Breast epithelium (tissue), 4 donors: ENCODE results near the gene CCDC66. TPM values are rescaled to one million over a fixed set of nuclear protein-coding genes. Genes with fewer than 3 reads are reported as not detected.
A peak's percentile ranks its signal among the peaks of the same experiment; 100 is the strongest.
"Not testable (repeated sequence)": the region's sequence is repeated elsewhere in the genome, so short reads cannot be mapped to it uniquely, and the experiment has no call there.

ENCODE experiments used
- DNase-seq, 2 donors: peaks; one replicate each; pipeline ENCODE4 v3.0.0-alpha.2; 2019; ENCODE audit warnings: low spot score in 2 of 2
- H3K27ac ChIP-seq, 2 donors: fragments of 200-600 bp; sonication (generic) in 1 of 2; one replicate each; pipeline ENCODE4 v1.5.1; 2016 to 2019; ENCODE audit warnings: mild to moderate bottlenecking in 1 of 2
- H3K27me3 ChIP-seq, 2 donors: fragments of 200-600 bp; sonication (generic) in 1 of 2; one replicate each; pipeline versions ENCODE4 v1.5.1 to v1.6.0; 2017 to 2019; ENCODE audit warnings: control low read depth in 1 of 2, mild to moderate bottlenecking in 1 of 2
- H3K36me3 ChIP-seq: fragments of 200-600 bp; one replicate; pipeline ENCODE4 v1.5.1; 2019
- H3K4me1 ChIP-seq, 2 donors: fragments of 200-600 bp; sonication (generic); one replicate each; pipeline ENCODE4 v1.5.1; 2016 to 2019; ENCODE audit warnings: control low read depth in 1 of 2
- H3K4me3 ChIP-seq, 3 donors: fragments of 200-600 bp; sonication (generic); 1 replicate in 2 of 3; 2 replicates in 1 of 3; pipeline ENCODE4 v1.5.1; 2016 to 2019; ENCODE audit warnings: mild to moderate bottlenecking in 3 of 3, moderate library complexity in 2 of 3
- H3K9me3 ChIP-seq, 2 donors: fragments of 200-600 bp; sonication (generic) in 1 of 2; one replicate each; pipeline ENCODE4 v1.5.1; 2016 to 2019; ENCODE audit warnings: control low read depth in 1 of 2
- POLR2A ChIP-seq: fragments of 450-650 bp; IDR thresholded peaks from one replicate; pipeline ENCODE4 v1.6.1; 2016; ENCODE audit warnings: antibody characterized with exemption, mild to moderate bottlenecking, moderate library complexity
- POLR2AphosphoS5 ChIP-seq, 3 donors: sonication (generic); formaldehyde crosslinking; IDR thresholded peaks; one replicate each; pipeline ENCODE4 v1.6.1; 2017; ENCODE audit warnings: antibody characterized with exemption in 3 of 3
- intact Hi-C: fragments of 100-400 bp; cut with DNase I; formaldehyde crosslinking; loops from one replicate; pipeline ENCODE4 v1.15.1; 2023; ENCODE audit warnings: low total_unique reads
- total RNA-seq, 3 donors: library from RNA; depleted of rRNA; stranded (reverse); fragments of >200 nt; gene quantifications; one replicate each; pipeline ENCODE4 v1.1.0, GENCODE V29; 2016
- TF ChIP-seq, protein P1 (sequence below), 3 donors: fragments of 450-650 bp; IDR thresholded peaks; one replicate each; pipeline ENCODE4 v1.5.1; 2016 to 2017; ENCODE audit warnings: antibody characterized with exemption in 3 of 3, mild to moderate bottlenecking in 3 of 3, moderate library complexity in 3 of 3

CCDC66 gene
- total RNA-seq, 3 donors from 2014 or later, result 34.6 to 67.0 (median 50.8) TPM

DNA sequence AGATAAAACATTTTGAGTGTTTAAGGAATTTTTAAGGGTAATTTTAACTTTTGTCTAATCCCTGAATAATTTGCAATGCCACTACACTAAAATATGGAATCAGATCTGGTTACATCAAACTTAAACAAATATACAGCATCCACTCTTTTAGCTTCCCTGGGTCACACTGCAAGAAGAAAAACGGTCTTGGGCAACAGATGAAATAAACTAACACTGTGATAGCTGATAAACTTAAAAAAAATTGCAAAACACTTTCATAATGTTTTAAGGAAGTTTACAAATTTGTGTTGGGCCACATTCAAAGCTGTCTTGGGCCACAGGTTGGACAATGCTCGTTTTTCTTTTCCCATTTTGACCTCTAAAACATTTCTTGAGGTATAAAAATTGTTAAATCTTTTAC lies 34.3 kb downstream of the CCDC66 start:
- no peak for TF ChIP-seq POLR2A
- TF ChIP-seq, protein P1, sequence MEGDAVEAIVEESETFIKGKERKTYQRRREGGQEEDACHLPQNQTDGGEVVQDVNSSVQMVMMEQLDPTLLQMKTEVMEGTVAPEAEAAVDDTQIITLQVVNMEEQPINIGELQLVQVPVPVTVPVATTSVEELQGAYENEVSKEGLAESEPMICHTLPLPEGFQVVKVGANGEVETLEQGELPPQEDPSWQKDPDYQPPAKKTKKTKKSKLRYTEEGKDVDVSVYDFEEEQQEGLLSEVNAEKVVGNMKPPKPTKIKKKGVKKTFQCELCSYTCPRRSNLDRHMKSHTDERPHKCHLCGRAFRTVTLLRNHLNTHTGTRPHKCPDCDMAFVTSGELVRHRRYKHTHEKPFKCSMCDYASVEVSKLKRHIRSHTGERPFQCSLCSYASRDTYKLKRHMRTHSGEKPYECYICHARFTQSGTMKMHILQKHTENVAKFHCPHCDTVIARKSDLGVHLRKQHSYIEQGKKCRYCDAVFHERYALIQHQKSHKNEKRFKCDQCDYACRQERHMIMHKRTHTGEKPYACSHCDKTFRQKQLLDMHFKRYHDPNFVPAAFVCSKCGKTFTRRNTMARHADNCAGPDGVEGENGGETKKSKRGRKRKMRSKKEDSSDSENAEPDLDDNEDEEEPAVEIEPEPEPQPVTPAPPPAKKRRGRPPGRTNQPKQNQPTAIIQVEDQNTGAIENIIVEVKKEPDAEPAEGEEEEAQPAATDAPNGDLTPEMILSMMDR (IDR thresholded peaks at IDR 0.05), result no peak
- no peak for TF ChIP-seq POLR2AphosphoS5 (IDR thresholded peaks at IDR 0.05)
- Histone ChIP-seq H3K4me1 (no peaks in the 10 kb centered on the region), H3K27me3 (no peaks in the 10 kb centered on the region), H3K36me3 (no peaks in the 10 kb centered on the region), H3K27ac (no peak overlapping the region), H3K9me3 (no peaks in the 10 kb centered on the region), H3K4me3 (no peak overlapping the region)
- no peak for DNase-seq
- intact Hi-C loops, result no loop called here

DNA sequence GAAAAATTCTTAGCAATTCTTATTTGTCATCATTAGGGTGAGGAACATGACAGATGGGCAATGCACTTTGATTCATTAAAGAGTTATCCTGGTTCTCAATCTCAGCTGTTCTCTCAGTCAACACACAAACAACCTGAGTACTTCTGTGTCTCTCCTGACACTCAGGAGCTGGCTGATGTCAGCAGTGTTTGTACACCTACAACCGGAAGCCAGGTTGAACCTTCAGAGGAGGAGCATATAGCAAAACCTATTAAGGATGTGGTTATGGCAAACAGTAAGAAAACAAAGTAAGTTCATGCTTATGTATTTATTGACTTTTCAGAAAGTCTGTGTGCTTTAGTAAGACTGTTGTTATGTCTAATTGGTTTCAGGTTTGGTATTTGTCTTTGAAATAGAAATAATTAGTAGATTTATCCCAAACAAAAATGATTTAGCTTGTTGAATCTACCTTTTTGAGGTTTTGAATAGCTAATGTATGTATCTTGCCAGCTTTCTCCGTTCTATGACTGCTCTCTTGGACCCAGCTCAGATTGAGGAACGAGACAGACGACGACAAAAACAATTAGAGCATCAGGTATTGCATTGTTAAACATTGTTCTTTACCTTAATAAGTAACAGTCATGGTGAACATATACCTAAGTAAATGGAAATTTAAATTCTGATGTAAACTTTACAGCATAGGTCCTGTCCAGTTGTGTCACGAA lies 36.6 kb downstream of the CCDC66 start:
- H3K27me3 ChIP-seq, result no peaks in the 10 kb centered on the region
- intact Hi-C loops, result no loop called here
- no peak overlapping the region for H3K4me3 ChIP-seq
- no peaks in the 10 kb centered on the region for H3K9me3 ChIP-seq
- peak overlapping the region in 1 of 2 donors; percentile 22 for H3K27ac ChIP-seq
- no peak for DNase-seq
- H3K36me3 ChIP-seq, result no peaks in the 10 kb centered on the region
- TF ChIP-seq POLR2AphosphoS5 (IDR thresholded peaks at IDR 0.05) (no peak), POLR2A (no peak)
- TF ChIP-seq, protein P1 (IDR thresholded peaks at IDR 0.05), result no peak
- H3K4me1 ChIP-seq, result no peaks in the 10 kb centered on the region

DNA sequence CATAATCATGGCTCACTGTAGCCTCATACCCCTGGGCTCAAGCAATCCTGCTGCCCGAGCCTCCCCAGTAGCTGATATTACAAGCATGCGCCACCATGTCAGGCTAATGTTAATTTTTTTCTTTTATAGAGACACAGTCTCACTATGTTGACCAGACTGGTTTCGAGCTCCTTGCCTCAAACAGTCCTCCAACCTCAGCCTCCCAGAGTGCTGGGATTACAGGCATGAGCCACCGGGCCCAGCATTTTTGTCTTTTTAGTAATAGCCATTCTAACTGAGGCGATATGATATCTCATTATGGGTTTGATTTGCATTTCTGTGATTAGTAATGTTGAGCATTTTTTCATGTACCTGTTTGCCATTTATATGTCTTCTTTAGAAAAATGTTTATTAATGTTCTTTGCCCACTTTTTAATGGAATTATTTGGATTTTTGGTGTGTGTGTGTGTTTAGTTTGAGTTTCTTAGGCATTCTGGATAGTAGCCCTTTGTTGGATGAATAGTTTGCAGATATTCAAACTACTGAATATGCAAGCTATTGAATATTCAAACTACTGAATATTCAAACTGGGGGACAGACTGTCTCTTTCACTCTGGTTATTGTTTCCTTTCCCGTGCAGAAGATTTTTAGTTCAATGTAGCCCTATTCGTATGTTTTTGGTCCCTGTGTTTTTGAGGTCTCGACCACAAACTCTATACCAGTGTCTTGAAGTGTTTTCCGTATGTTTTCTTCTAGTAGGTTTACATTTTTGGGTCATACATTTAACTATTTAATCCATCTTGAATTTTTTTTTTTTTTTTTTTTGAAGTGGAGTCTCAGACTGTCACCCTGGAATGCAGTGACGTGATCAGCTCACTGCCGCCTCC lies 39.2 kb downstream of the CCDC66 start:
- no peak overlapping the region for H3K27ac ChIP-seq
- no peaks in the 10 kb centered on the region for H3K4me1 ChIP-seq
- no peaks in the 10 kb centered on the region for H3K9me3 ChIP-seq
- TF ChIP-seq POLR2A (no peak), POLR2AphosphoS5 (IDR thresholded peaks at IDR 0.05) (no peak)
- TF ChIP-seq, protein P1 (IDR thresholded peaks at IDR 0.05), result no peak
- intact Hi-C loops, result loop anchor here (5.0 kb wide), 1 partner anchor 1031 kb away; no protein-coding TSS in a partner anchor
- no peak overlapping the region for H3K4me3 ChIP-seq
- H3K27me3 ChIP-seq, result no peaks in the 10 kb centered on the region
- DNase-seq, result no peak
- no peaks in the 10 kb centered on the region for H3K36me3 ChIP-seq

DNA sequence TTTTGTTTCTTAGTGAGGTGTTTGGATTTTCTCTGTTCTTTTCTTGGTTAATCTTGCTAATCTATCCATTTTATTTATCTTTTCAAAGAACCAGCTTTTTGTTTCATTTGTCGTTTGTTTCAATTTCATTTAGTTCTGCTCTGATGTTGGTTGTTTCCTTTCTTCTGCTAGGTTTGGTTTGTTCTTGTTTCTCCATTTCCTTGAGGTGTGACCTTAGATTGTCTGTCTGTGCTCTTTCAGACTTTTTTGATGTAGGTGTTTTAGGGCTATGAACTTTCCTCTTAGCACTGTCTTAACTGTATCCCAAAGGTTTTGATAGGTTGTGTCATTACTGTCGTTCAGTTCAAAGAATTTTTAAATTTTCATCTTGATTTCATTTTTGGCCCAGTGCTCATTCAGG lies 51.5 kb downstream of the CCDC66 start:
- H3K9me3 ChIP-seq, H3K4me1 ChIP-seq, H3K36me3 ChIP-seq, H3K27me3 ChIP-seq, H3K4me3 ChIP-seq, H3K27ac ChIP-seq, intact Hi-C loops, DNase-seq: not testable (repeated sequence)

DNA sequence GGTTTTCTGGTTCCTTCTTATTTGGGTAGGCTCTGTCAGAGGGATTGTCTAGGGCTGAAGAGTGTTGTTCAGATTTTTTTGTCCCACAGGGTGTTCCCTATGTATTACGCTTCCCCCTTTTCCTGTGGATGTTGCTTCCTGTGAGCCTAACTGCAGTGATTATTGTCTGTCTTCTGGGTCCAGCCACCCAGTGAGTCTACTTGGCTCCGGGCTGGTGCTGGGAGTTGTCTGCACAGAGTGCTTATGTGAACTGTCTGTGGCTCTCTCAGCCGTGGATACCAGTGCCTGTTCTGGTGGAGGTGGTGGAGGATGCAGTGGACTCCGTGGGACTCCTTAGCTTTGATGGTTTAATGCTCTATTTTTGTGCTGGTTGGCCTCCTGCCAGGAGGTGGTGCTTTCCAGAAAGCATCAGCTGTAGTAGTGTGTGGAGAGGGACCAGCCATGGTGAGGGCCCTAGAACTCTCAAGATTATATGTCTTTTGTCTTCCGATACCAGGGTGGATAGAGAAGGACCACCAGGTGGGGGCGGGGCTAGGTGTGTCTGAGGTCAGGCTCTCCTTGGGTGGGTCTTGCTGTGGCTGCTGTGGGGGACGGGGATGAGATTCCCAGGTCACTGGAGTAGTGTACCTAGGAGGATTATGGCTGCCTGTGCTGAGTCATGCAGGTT lies 53.8 kb downstream of the CCDC66 start:
- TF ChIP-seq, protein P1 (IDR thresholded peaks at IDR 0.05), result no peak
- no peak for TF ChIP-seq POLR2AphosphoS5 (IDR thresholded peaks at IDR 0.05)
- TF ChIP-seq POLR2A, result no peak
- intact Hi-C loops, result no loop called here
- peak overlapping the region in 1 of 2 donors; percentile 4 for H3K27ac ChIP-seq
- no peak overlapping the region for H3K4me3 ChIP-seq
- DNase-seq, result no peak
- H3K4me1 ChIP-seq, result no peaks in the 10 kb centered on the region
- peaks cover 0 to 6% of the 10 kb centered on the region in 2 donors for H3K9me3 ChIP-seq
- H3K36me3 ChIP-seq, result no peaks in the 10 kb centered on the region
- no peaks in the 10 kb centered on the region for H3K27me3 ChIP-seq
